GM21529 (cell line): ENCODE results near the gene ECT2.
"Not testable (repeated sequence)": the region's sequence is repeated elsewhere in the genome, so short reads cannot be mapped to it uniquely, and the experiment has no call there.

Experiments used
- ATAC-seq: cut with Tn5 transposase; IDR thresholded peaks from one replicate; pipeline ENCODE4 v1.9.1; 2021; ENCODE audit not compliant: unreplicated experiment

The ECT2 gene

DNA sequence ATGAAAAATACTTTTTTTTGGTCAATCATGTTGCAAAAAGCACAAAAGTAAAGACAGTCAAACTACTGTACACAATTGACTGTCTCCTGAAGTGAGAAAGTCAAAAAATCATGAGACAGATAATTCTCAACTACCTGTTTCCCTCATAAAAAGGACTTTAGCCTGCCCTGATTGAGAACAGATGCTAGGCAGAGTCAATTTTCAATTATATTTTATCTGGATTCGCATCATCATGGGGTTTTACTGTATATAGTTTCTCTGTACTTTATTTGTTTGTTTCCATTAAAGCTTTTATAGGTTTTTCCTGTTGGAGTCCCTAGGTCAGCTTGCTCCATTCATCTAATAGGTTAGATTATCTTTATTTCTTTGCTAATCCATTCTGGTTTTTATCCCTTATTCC, 53.8 kb downstream of the ECT2 start:
- no peak for ATAC-seq

DNA sequence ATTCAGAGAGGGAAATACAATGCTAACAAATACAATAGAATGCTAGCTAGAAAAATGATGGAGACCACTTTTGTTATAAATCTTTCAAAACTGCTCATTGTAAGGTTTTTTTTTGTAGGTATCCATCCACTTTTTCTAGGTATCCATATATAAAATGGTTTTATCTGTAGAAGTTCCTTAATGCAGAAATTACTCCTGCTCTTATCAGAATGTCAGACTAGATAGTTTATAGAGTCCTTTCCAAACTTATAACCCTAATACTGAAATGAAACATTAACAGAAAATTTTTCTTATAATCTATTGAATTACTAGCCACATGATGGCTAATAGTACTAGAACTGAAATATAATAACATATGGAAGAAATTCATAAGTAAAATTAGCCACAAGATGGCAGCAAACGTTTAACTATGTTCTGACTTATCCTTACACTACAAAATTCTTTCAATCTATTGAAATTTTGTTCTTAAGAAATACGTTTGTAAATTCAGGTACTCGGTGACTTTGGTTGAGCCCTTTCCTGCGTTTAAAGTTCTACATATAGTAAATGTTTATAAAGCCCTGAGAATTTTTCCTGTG, 58.5 kb downstream of the ECT2 start:
- ATAC-seq: no peak

DNA sequence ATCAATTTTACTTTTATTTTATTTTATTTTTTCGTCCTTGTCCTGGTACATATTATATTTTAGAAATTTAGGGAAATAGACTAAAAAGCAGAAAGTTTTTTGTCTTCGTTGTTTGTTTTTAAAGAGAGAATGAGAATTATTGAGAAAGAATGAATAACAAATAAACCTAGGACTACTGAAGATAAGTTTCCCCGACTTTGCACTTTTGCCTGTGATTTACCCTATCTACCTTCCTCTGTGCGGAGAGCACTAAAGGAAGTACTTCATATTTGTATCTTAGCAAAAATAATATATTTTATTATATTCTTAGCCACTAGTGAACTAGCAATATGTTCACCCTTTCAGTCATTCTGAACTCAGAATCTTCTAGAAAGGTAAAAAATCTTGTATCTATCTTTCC, 60.6 kb downstream of the ECT2 start:
- no peak for ATAC-seq

DNA sequence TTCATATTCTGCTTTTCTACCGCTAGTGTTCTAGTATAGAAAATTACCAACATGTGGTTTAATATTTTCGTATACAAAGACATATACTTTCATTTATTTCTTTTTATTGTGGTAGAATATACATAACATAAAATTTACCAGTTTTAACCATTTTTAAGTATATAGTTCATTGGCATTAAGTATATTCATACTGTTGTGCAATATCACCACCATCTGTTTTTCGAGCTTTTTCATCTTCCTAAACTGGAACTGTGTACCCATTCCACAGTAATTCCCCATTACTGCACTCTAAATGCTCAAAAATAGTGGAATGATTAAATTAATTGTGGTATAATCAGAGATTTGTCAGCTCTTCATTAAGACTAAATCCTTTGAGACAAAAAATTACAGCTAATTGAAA, 62.9 kb downstream of the ECT2 start:
- ATAC-seq: no peak

DNA sequence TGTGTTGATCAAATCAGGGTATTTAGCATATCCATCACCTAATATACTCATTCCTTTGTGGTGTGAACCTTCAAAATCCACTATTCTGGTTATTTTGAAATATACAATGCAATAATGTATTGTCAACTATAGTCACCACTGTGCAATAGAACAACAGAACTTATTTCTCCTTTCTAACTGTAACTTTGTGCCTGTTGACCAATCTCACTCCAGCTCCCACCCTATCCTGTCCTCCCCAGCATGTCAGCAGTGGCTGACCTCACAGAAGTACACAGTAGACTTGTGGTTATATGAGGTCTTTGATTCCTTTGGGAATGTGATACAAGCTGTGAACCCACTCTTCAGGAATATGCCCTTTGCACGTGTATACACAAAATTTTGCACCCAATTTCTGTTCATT, 64.2 kb downstream of the ECT2 start:
- no peak for ATAC-seq

DNA sequence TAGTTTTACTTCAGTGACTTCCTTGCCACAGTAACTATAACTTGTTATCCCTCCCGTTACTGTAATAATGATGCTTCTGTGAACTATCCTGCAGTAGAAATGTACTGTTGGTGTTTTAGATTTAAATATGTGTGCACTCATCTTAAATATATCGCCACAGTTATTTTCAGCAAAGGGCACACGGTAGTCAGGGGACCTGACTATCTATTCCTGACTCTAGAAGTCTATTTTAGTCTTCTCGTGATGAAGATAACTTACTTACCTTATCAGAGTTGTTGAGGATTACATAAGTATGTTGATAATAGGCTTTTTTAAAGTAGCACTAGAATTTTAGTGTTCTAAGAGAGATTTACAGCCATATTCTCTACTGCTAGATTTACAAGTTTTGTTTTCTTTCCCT, 65.3 kb downstream of the ECT2 start:
- ATAC-seq: no peak

DNA sequence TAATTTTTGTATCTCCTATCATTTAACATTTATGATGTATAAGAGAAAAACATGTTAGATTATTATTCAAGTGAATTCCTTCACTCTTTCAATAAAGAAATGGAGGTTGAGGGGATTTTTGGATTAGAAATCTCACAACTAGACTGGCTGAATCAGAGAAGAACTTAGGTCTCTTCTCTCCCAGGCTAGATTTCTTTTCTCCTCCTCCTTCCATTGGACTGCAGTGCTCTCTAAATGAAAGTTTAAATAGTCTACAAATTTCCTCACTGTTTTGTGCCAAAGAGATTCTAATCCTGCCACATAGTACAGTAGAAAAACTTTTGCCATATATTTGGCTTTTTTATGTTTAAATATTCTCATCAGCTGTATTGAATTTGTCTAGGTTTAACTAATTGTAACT, 65.8 kb downstream of the ECT2 start:
- ATAC-seq: no peak

DNA sequence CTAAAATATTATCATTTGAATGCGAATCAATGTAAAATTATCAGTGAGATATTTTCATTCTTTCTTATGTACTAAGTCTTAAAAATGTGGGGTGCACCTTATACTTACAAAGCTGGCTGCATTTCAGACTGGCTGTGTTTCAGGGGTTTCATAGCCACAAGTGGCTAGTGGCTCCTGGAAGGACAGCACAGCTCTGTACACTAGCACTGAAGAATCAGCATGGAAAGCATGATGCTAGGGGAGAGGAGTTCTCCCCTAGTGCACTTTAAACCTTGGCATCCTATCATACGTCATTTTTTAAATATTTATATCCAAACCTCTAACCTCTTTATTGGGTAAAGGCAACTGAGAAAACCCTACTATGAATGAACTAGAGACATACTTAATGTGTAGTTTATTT, 66.4 kb downstream of the ECT2 start:
- no peak for ATAC-seq

DNA sequence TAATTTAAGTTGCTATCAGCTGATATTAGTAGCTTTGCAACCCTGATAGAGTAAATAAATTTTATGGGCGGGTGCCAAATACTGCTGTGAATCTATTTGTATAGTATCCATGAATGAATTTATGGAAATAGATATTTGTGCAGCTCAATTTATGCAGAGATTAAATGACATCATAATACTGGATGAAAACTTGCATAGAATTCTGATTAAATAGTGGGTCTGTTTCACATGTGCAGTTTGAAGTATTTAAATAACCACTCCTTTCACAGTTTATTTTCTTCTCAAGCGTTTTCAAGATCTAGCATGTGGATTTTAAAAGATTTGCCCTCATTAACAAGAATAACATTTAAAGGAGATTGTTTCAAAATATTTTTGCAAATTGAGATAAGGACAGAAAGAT, 70.0 kb downstream of the ECT2 start:
- no peak for ATAC-seq

DNA sequence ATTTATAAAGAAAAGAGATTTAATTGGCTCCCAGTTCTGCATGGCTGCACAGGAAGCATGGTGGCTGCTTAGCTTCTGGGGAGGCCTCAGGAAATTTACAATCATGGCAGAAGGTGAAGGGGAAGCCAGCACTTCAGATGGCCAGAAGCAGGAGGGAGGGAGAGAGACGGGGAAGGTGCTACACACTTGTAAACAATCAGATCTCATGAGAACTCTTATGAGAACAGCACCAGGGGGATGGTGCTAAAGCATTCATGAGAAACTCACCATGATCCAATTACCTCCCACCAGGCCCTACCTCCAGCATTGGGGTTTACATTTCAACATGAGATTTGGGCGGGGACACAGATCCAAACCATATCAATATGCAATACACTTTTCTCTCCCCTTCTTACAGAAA, 73.7 kb downstream of the ECT2 start:
- ATAC-seq: no peak

DNA sequence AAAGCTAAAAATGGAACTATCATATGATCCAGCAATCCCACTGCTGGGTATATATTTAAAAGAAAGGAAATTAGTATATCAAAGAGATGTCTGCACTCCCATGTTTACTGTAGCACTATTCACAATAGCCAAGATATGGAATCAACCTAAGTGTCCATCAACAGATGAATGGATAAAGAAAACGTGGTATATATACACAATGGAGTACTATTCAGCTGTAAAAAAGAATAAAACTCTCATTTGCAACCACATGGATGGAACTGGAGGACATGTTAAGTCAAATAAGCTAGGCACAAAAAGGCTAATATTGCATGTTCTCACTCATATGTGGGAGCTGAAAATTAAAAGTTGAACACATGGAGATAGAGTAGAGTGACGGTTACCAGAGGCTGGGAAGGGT, 76.7 kb downstream of the ECT2 start:
- not testable (repeated sequence) for ATAC-seq

DNA sequence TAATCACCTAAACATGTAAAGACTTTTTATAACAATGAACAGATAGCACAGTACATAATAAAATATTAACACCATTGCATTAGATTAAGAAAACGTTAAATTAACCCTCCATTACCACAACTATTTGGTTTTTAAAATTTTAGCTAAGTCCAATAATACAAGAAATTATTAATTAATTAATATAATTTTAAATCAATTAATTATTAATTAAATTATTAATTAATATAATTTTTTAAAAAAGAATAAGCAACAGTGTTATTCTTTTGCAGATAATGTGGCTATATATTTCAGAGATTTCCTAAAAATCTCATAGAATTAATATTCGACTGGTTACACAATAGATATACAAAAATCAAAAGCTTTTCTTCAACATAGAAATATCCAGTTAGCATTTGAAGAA, 82.5 kb downstream of the ECT2 start:
- no peak for ATAC-seq

DNA sequence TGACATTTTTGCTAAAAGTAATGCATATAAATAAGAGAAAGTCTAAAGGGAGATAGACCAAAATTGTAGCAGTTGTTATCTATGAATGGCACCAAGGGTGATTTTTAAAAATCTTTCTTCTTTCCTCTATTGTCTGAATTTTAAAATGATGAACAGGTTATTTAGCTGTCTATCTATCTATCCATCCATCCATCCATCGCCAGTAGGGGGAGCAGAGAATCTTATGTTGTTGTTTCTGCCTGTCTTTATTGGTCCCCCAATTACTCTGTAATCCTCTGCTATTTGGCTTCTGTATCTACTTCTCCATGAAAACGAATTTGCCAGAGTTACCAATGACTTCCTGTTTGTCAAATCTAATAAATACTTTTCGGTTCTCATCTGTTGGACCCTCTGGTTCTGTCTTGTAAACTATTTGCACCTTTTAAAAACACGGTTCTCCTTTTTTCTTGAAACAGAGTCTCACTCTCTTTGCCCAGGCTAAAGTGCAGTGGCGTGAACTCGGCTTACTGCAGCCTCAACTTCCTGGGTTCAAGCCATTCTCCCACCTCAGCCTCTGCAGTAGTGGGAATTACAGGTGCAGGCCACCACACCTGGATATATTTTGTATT, 86.0 kb downstream of the ECT2 start:
- peak; percentile 73 for ATAC-seq

DNA sequence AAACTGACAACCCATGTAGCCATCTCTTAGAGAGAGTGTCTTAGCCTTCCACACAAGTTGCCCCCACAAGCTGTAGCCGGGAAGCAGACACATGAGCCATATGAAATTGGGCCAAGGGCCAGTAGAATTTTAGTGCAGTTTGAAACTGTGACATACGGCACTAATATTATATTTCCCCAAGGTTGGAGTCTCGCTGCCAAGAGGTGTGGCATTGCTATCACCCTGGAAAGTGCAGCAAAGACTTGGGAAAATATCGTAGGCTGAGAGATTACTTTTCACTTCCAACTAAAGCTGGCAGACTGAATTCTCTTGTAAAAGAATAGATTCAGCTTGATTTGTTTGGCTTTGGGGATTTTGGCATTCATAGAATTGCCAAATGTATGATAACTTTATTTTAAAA, 89.2 kb downstream of the ECT2 start:
- no peak for ATAC-seq

DNA sequence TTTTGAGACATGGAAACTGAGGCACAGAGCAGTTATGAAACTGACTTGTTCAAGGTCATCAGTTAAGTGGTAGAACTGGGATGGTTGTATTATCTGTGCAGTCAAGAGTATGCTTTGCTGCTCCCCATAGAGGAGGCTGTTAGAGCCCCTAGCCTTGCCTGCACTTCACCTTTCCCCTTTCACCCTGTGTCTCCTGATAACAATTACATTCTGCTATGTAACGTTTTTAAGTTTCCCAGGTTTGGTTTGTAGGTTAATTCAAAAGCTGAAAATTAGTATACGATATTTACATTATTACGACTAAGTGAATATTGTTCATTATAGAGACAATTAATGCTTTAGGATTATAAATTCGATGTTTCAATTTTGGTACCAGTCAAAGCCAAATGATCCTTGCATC, 89.9 kb downstream of the ECT2 start:
- no peak for ATAC-seq

DNA sequence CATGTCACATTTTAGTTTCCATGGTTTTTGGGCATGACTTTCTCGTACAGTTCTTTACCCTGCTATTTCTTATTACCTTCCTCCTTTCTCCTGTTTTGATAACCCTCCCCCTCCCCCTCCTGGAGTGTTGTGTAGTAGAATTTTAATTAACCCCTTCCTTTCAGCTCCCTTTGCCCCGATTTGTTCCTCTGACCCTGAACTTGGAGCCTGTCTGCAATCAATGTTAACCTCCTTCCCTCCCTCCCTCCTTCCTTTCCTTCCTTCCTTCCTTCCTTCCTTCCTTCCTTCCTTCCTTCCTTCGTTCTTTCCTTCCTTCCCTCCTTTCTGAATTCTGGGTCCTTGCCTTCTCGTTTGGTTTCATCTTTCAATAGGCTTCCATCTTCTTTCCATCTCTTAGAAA, 90.4 kb downstream of the ECT2 start:
- no peak for ATAC-seq

DNA sequence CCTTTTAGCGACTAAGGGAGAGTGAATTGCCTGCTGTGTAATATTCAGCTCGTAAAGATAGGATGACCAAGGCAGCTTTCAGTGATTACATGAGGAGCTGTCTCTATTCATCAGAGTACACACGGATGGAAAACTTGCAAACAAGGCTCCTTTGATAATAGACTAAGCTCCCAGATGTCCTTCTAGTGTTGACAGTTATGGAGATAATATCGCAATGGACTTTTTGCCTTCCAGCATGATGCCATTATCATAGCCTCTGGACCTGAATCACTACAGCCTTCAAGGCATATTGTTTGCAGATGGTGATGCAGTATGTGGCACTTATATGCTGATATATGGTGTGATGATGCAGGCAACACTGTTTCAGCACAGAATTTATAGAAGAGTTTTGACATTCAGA, 93.9 kb downstream of the ECT2 start:
- ATAC-seq: no peak

DNA sequence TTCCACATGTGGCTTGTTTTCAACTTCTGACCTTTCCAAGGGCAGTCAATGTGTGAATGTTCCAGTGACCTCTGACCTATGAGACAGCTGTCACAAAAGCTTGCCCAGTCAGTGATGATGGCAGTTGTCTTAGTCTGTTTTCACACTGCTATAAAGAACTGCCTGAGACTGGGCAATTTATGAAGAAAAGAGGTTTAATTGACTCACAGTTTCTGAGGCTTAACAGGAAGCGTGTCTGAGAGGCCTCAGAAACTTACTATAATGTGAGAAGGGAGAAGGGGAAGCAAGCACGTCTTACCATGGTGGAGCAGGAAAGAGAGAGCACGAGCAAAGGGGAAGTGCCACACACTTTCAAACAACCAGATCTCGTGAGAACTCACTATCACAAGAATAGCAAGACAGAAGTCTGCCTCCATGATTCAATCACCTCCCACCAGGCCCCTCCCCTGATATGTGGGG, 95.6 kb downstream of the ECT2 start:
- peak; percentile 80 for ATAC-seq

DNA sequence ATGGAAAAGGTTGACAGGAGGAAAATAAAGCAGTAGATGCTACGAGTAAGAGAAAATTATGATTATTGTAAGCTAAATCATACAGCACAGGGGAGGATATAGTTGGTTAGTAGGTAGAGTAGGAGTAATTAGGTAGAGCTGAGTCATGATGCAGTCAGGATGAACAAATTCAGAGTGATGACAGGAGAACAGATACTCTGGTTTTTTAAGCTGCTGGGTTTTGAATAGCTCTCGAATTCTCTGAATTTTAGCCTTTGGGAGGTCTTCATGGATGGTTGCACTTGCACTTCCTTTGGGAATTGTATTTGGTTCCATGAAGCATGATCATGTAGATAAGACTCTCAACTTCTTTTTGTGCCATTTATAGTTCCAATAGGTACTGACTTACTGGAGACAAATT, 96.2 kb downstream of the ECT2 start:
- ATAC-seq: no peak

DNA sequence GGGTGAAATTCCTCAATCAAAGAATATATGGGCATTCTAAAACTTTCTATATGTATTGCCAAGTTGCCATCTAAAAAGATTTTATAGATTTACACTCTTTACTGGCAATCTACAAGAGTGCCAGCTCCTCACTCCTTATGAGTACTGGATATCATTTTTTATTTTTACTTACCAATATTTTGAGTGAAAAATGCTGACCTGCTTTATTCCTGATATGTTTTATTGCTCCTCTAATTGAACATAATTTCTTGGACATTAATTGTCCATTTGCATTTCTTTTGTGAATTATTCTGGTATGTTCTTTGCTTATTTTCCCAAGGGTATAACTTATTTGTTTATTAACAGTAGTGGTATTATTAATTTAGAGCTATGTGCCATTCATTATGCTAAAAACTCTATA, 96.8 kb downstream of the ECT2 start:
- no peak for ATAC-seq

DNA sequence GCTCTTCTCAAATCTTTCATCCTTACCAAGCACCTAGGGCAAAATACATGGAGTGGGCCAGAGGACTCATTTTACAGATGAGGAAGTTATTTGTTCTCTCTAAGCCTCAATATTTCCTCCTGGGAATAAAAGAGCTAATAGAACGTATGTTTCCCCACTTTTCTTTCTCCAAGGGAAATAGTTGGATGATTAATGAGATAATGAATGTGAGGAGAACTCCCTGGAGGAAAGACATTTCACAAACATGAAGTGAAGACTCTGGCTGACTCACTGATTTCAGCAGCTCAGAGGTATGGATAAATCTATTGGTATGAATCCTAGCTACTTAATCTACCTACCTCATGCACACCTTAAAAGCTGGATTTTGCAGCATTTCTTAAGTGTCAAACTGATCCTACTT, 98.4 kb downstream of the ECT2 start:
- no peak for ATAC-seq

DNA sequence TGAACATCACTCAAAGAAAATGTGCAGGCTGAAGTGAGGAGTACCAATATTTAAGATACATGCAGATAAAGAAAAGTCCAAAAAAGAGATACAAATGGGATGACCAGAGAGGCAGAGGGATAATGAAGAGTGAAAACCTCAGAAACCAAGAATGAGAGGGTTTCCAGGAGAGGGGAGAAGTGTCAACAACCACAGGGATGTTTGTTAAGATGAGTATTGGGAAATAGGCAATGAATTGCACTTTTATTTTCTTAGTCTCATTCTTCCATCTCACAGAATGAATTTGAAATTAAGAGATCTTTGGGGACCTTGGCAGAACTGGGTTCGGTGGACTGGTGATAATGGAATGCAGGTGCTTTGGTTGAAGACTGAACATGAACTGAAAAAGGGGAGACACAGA, 102.5 kb downstream of the ECT2 start:
- no peak for ATAC-seq

DNA sequence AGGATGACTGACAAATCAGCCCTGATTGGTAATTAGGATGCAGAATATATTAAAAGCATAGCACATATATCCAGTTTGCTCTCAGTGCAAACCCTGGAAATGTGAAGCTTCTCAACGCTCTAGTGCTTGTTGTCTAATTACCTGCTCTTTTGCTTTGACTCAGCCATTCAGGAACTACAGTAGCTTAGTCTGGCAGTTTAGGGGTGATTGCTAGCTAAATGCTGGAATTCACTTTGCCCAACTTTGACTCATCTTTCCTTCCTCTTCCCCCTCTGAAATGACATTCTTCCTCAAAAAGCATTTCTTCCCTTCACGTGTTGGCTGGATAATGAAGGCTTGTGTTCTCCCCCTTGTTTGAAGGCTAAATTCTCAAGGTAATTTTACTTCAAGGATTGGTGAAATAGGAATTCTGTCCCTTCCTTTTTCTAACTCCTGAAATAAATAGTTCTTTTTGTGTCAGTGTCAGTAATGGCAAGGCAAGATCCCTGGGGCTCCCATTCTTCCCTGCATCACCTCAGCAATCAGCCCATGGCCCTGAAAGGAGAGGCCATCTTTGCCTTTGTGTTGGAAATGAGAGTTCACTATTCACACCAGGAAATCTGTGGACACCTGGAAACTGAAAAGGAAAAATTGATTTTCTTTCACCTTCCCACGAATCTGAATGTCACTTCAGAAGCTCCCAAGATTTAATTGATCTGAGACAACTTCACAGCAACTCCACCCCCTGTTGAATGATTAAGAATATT, 103.6 kb downstream of the ECT2 start:
- no peak for ATAC-seq
